GM10266 (cell line): ENCODE results near the gene CNTNAP2.

ENCODE experiments used
- DNase-seq: peaks from one replicate; pipeline ENCODE4 v3.0.0; 2012; ENCODE audit errors: extremely low spot score
- CTCF ChIP-seq: IDR thresholded peaks from 2 replicates; pipeline ENCODE4 v1.5.1; 2012; ENCODE audit warnings: mild to moderate bottlenecking, low read depth; ENCODE audit not compliant: control insufficient read depth, insufficient read depth; ENCODE audit errors: missing control alignments

Gene CNTNAP2

GRCh38 chr7:146116521-146117222 is at the start of gene CNTNAP2:
CNTNAP2 (plus strand) TSS chr7:146116801; CDS start chr7:146116877, 76 bp downstream.
- no peak for DNase-seq

GRCh38 chr7:146067880-146068279 is 48.7 kb upstream of the CNTNAP2 start:
- TF ChIP-seq CTCF: no peak

More at GRCh38 chr7:146116521-146117222, at the start of gene CNTNAP2:
- no peak for TF ChIP-seq CTCF

GRCh38 chr7:146074195-146074765 is 42.3 kb upstream of the CNTNAP2 start:
- TF ChIP-seq CTCF: no peak
- DNase-seq: no peak

More at GRCh38 chr7:146067880-146068279, 48.7 kb upstream of the CNTNAP2 start:
- no peak for DNase-seq

GRCh38 chr7:146076344-146076743 is 40.3 kb upstream of the CNTNAP2 start:
- TF ChIP-seq CTCF: no peak
- DNase-seq: no peak

- no peak for TF ChIP-seq CTCF
- DNase-seq: no peak
Observed at GRCh38 chr7:146084086-146084485, 32.5 kb upstream of the CNTNAP2 start.

GRCh38 chr7:146090023-146090645 is 26.5 kb upstream of the CNTNAP2 start:
- DNase-seq: peak; percentile 38
- TF ChIP-seq CTCF: peak; percentile 66

- no peak for TF ChIP-seq CTCF
- no peak for DNase-seq
Observed at GRCh38 chr7:146094356-146094755, 22.2 kb upstream of the CNTNAP2 start.
